Spleen (tissue), 7 donors: ENCODE data around the gene CCDC63.

Source experiments
- POLR2A ChIP-seq, 3 donors: fragments of 450-650 bp; IDR thresholded peaks; one replicate each; pipeline ENCODE4 v1.5.1; 2017; ENCODE audit warnings: antibody characterized with exemption in 3 of 3, mild to moderate bottlenecking in 1 of 3
- POLR2AphosphoS5 ChIP-seq, 3 donors: sonication (generic); formaldehyde crosslinking; IDR thresholded peaks; one replicate each; pipeline ENCODE4 v1.5.1; 2017; ENCODE audit warnings: antibody characterized with exemption in 3 of 3
- TF ChIP-seq, protein P1 (sequence below), 11 experiments: fragments of 200-600 bp in 7 of 11; fragments of 450-650 bp in 4 of 11; sonication (generic) in 4 of 11; IDR thresholded peaks in 8 of 11; conservative IDR thresholded peaks in 3 of 11; 1 replicate in 7 of 11; 2 replicates in 4 of 11; pipeline versions ENCODE4 v1.4.0 to v1.8.0; 2016 to 2021; ENCODE audit warnings: antibody characterized with exemption in 11 of 11, inconsistent platforms in 4 of 11, mild to moderate bottlenecking in 1 of 11
- donor health status: DM: no; HTN: no; CAD: no; lungs with moderate emphysema.
- donor health status: DM: no; HTN: no; CAD: no.
- donor health status: DM: no; HTN: no; CAD: no.

DNA sequence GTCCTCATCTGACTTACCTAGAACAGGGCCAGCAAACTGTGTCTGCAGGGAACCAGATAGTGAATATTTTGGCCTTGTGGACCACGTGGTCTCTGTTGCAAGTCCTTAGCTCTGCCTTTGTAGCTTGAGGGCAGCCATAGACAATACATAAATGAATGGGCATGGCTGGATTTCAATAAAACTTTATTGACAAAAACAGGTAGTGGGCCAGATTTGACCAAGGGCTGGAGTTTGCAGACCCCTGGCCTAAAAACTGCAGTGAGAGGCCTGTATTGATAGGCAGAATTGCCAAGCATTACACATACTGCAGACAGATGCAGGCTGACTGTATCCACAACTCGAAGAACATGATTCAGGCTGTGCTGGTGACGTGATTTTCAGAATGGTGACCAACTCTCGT is 25.3 kb downstream of the CCDC63 start:
- TF ChIP-seq, protein P1, sequence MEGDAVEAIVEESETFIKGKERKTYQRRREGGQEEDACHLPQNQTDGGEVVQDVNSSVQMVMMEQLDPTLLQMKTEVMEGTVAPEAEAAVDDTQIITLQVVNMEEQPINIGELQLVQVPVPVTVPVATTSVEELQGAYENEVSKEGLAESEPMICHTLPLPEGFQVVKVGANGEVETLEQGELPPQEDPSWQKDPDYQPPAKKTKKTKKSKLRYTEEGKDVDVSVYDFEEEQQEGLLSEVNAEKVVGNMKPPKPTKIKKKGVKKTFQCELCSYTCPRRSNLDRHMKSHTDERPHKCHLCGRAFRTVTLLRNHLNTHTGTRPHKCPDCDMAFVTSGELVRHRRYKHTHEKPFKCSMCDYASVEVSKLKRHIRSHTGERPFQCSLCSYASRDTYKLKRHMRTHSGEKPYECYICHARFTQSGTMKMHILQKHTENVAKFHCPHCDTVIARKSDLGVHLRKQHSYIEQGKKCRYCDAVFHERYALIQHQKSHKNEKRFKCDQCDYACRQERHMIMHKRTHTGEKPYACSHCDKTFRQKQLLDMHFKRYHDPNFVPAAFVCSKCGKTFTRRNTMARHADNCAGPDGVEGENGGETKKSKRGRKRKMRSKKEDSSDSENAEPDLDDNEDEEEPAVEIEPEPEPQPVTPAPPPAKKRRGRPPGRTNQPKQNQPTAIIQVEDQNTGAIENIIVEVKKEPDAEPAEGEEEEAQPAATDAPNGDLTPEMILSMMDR (IDR thresholded peaks at IDR 0.05 in 8 of 11, conservative IDR thresholded peaks at IDR 0.05 in 3 of 11): no peak
- TF ChIP-seq POLR2A (IDR thresholded peaks at IDR 0.05): no peak
- no peak for TF ChIP-seq POLR2AphosphoS5 (IDR thresholded peaks at IDR 0.05)
